Nephron progenitor cell (in vitro differentiated cells): Measurements from ENCODE around the gene B4GALT3.

Experiments
- DNase-seq: peaks from one replicate; pipeline ENCODE4 v3.0.0; 2021
- H3K27ac Mint-ChIP-seq: 2 replicates; pipeline ENCODE4 v1.8.0; 2021; ENCODE audit warnings: mild to moderate bottlenecking, moderate library complexity, mixed read lengths
- H3K27me3 Mint-ChIP-seq: 2 replicates; pipeline ENCODE4 v1.8.0; 2021; ENCODE audit warnings: mild to moderate bottlenecking, low read depth, mixed read lengths; ENCODE audit not compliant: poor library complexity
- H3K36me3 Mint-ChIP-seq: 2 replicates; pipeline ENCODE4 v1.8.0; 2021; ENCODE audit warnings: low read depth, mixed read lengths
- H3K4me1 Mint-ChIP-seq: 2 replicates; pipeline ENCODE4 v1.8.0; 2021; ENCODE audit warnings: mixed read lengths
- H3K4me3 Mint-ChIP-seq: 2 replicates; pipeline ENCODE4 v1.8.0; 2021; ENCODE audit warnings: mild to moderate bottlenecking, moderate library complexity, mixed read lengths
- H3K9me3 Mint-ChIP-seq: 2 replicates; pipeline ENCODE4 v1.8.0; 2021; ENCODE audit warnings: mild to moderate bottlenecking, moderate library complexity, mixed read lengths
- CTCF ChIP-seq: fragments of 200-600 bp; sonication (generic); IDR thresholded peaks from 2 replicates; pipeline ENCODE4 v1.5.0; 2021; ENCODE audit warnings: antibody characterized with exemption

B4GALT3 gene

GRCh38 chr1:161190962-161191521, 13.7 kb upstream of the B4GALT3 start:
- Mint-ChIP-seq H3K4me1 (peaks cover 9% of the 10 kb centered on the region), H3K27me3 (peaks cover 19% of the 10 kb centered on the region), H3K4me3 (no peak overlapping the region), H3K9me3 (no peaks in the 10 kb centered on the region), H3K27ac (no peak overlapping the region), H3K36me3 (peaks cover 4% of the 10 kb centered on the region)
- no peak for TF ChIP-seq CTCF
- no peak for DNase-seq

GRCh38 chr1:161189036-161189435, 11.7 kb upstream of the B4GALT3 start:
- no peak for DNase-seq
- Mint-ChIP-seq H3K4me3 (no peak overlapping the region), H3K27ac (no peak overlapping the region), H3K9me3 (no peaks in the 10 kb centered on the region), H3K27me3 (peaks cover 19% of the 10 kb centered on the region), H3K36me3 (peaks cover 4% of the 10 kb centered on the region), H3K4me1 (peaks cover 18% of the 10 kb centered on the region)
- no peak for TF ChIP-seq CTCF

- no peak for DNase-seq
- H3K4me1 Mint-ChIP-seq = peaks cover 18% of the 10 kb centered on the region
- peaks cover 4% of the 10 kb centered on the region for H3K36me3 Mint-ChIP-seq
- H3K9me3 Mint-ChIP-seq = no peaks in the 10 kb centered on the region
- H3K27me3 Mint-ChIP-seq = peaks cover 19% of the 10 kb centered on the region
- H3K4me3 Mint-ChIP-seq = no peak overlapping the region
- H3K27ac Mint-ChIP-seq = no peak overlapping the region
- TF ChIP-seq CTCF = no peak
These were observed 11.1 kb upstream of the B4GALT3 start for GRCh38 chr1:161188381-161188780.

GRCh38 chr1:161187311-161187710, 10.0 kb upstream of the B4GALT3 start:
- peaks cover 24% of the 10 kb centered on the region for H3K27me3 Mint-ChIP-seq
- DNase-seq = no peak
- no peaks in the 10 kb centered on the region for H3K36me3 Mint-ChIP-seq
- no peak for TF ChIP-seq CTCF
- no peak overlapping the region for H3K4me3 Mint-ChIP-seq
- H3K27ac Mint-ChIP-seq = no peak overlapping the region
- no peaks in the 10 kb centered on the region for H3K9me3 Mint-ChIP-seq
- peaks cover 11% of the 10 kb centered on the region for H3K4me1 Mint-ChIP-seq

- no peak overlapping the region for H3K27ac Mint-ChIP-seq
- peaks cover 11% of the 10 kb centered on the region for H3K4me1 Mint-ChIP-seq
- H3K27me3 Mint-ChIP-seq = peaks cover 28% of the 10 kb centered on the region
- H3K4me3 Mint-ChIP-seq = no peak overlapping the region
- no peaks in the 10 kb centered on the region for H3K36me3 Mint-ChIP-seq
- H3K9me3 Mint-ChIP-seq = no peaks in the 10 kb centered on the region
- no peak for TF ChIP-seq CTCF
- no peak for DNase-seq
These were observed 8.5 kb upstream of the B4GALT3 start for GRCh38 chr1:161185732-161186311.

GRCh38 chr1:161185282-161185682, 8.0 kb upstream of the B4GALT3 start:
- no peaks in the 10 kb centered on the region for H3K36me3 Mint-ChIP-seq
- no peak overlapping the region for H3K4me3 Mint-ChIP-seq
- H3K9me3 Mint-ChIP-seq = no peaks in the 10 kb centered on the region
- peaks cover 11% of the 10 kb centered on the region for H3K4me1 Mint-ChIP-seq
- H3K27ac Mint-ChIP-seq = no peak overlapping the region
- peaks cover 28% of the 10 kb centered on the region for H3K27me3 Mint-ChIP-seq
- no peak for TF ChIP-seq CTCF
- DNase-seq = no peak
